Stimulated activated CD8-positive, alpha-beta memory T cell treated with anti-CD3 and anti-CD28 coated beads, Interleukin-7, amount 100 ng/mL, for 4 hours (primary cell): ENCODE measurements around the gene CLINT1.

ENCODE experiments used
- DNase-seq, 2 donors: peaks; one replicate each; pipeline ENCODE4 v3.0.0-alpha.2; 2020; ENCODE audit warnings: low read depth in 2 of 2

CLINT1 gene

GRCh38 chr5:157820593-157821252 lies 38.2 kb downstream of the CLINT1 start:
- DNase-seq = no peak

DNA sequence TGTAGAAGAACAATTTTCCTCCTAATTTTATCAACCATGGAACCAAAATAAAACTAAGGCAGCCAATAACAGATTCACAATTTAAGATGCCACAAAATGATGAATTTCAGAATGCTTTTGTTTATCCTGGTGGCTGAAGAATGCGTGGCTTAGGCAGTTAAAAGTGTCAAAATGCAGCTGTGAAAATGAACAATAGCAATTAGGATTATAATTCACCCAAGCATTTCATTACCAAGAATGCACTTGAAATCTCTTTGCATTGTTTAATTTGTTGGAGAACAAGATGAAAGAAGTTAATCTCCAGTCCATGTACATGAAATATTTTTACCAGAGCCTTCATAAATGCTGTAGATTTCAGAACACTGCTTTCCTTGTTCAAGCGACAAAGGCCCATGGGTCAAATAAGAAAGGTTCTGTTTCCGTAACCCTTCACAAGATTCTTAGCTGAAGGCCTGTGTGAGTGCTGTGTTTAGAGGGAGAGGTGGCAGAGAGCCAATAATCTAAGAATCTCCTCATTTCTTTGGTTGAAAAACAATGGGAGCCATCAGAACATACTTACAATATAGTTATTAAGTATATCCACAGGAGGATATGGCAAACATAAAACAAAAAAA lies 39.3 kb downstream of the CLINT1 start:
- DNase-seq = no peak

DNA sequence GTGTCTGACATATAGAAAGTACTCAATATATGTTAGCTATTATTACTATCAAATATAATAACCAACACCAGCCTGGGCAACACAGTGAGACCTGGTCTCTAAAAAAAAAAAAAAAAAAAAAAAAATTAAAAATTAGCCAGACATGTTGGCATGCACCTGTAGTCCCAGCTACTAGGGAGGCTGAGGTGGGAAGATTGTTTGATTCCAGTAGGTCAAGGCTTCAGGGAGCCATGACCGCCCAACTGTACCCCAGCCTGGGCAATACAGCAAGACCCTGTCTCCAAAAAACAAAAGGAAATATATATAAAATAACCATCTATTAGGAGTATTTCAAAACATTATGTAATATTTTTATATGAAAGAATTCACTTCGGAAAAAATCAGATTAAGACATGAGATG lies 40.6 kb downstream of the CLINT1 start:
- no peak for DNase-seq

GRCh38 chr5:157817928-157818327 lies 41.0 kb downstream of the CLINT1 start:
- no peak for DNase-seq

- DNase-seq = no peak
Observed at GRCh38 chr5:157817387-157817702, 41.6 kb downstream of the CLINT1 start.

DNA sequence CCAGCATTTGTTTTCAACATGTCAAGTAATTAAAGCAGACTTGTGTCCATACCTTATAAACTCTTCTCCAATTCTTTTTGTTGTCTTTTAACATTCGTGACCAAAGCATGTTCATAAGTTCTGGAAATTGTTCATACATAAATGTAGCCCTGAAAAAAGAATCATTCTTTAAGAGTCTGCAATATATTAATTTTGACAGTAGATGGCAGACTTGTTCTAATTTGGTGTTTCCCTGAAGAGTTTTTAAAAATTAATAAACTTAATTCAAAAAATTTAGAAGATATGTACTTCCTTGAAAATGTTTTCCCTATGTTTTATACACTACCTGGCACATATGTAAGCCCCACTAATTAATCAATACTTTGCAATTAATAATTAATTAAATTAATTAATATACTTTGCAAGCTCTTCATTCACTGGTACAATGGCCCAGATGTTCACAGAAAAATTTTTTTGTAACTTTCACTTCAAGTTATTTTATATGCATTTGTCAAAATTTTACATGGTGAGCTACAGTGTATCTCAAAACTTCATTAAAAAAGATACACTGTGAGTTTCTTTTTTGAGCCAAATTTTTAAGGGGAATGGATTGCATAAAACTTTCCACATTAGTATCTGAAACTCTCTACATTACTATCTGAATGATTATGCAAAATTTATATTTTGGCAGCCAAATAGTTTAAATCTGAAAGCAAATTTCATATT lies 42.1 kb downstream of the CLINT1 start:
- DNase-seq = no peak

- DNase-seq = no peak
Observed at GRCh38 chr5:157812086-157812485, 46.9 kb downstream of the CLINT1 start.

DNA sequence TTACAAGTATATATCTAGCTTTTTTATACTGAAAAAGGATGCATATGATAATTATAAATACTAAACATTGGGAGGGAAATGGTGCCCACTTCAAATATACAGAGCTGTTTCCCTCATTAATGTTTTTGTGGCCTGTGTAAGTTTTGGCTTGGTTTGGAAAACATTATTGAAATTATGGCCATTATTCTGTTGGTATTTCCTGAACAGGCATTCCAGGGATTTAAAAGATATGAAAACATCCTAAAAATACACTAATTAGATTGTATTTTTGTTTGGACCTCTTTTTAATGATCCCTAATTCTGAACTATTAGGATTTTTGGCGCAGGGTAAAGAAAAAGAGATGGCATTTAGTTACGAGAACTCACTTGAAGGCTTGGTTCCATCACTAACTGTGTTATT lies 50.9 kb downstream of the CLINT1 start:
- DNase-seq = no peak

DNA sequence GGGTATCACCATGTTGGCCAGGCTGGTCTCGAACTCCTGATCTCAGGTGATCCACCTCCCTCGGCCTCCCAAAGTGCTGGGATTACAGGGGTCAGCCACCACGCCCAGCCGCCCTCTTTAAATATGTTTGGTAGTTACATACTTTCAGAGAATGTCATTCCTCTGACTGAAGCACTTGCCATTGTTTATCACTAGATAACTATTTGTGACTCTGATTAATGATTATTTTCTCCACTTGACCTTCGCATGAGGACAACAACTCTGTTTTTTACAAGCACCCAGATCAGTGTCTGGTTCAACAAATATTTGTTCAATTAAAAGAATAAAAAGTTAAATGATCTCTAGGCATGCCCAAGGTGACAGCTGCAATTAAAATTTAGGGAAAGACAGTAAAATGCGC lies 56.2 kb downstream of the CLINT1 start:
- no peak for DNase-seq

DNA sequence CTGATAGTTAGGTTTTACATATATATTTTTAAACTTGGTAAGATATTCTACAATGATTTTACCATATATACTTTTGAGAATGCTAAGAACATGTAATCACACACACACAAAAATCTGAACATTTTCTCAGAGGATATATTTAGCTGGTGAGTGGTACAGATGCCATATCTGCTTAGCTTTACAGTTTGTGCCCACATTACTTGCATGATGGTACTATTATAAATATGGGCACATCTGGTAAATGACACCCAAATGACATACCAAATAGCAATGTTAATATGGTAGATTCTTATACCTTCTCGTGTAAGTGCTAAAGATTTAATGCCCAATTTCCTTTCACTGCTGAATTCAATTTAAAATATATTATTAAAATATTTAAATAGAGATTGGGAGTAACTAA lies 58.8 kb downstream of the CLINT1 start:
- no peak for DNase-seq

- DNase-seq = no peak
Observed at GRCh38 chr5:157799578-157799977, 59.4 kb downstream of the CLINT1 start.

- DNase-seq = no peak
Observed at GRCh38 chr5:157793301-157793700, 65.6 kb downstream of the CLINT1 start.

GRCh38 chr5:157785801-157786200 lies 73.1 kb downstream of the CLINT1 start:
- DNase-seq = no peak

DNA sequence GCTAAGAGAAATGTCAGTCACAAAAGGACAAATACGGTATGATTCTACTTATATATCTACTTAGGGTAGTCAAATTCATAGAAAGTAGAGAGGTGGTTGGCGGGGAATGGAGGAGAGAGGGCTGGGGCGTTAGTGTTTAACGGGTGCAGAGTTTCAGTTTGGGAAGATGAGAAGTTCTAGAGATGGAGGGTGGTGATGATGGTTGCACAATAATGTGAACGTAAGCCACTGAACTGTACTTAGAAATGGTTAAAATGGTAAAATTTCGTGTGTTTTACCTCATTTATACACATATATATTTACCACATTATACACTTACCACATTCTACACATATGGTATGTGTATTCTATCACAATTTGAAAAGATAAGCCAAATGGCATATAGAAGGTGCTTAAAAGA lies 79.7 kb downstream of the CLINT1 start:
- DNase-seq = no peak

- no peak for DNase-seq
Observed at GRCh38 chr5:157778121-157778805, 80.7 kb downstream of the CLINT1 start.

- DNase-seq = no peak
Observed at GRCh38 chr5:157772127-157772526, 86.8 kb downstream of the CLINT1 start.

DNA sequence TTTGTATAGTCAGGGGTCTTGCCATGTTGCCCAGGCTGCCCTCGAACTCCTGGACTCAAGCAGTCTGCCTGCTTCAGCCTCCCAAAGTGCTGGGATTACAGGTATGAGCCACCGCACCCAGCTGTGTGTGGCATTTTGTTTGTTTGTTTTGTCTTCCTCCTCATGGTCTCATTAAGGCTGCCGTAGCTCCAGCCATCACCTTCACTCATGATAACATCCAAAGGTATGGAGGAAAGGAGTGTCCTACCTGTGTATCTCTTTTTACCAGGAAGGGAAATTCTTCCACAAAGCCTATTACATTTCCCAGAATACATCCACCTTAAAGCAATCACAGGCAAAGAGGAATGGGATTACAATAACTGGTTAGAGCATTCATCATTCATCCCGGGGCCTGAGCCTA lies 88.3 kb downstream of the CLINT1 start:
- no peak for DNase-seq

GRCh38 chr5:157767689-157768088 lies 91.3 kb downstream of the CLINT1 start:
- no peak for DNase-seq

GRCh38 chr5:157766902-157767301 lies 92.0 kb downstream of the CLINT1 start:
- DNase-seq = no peak

DNA sequence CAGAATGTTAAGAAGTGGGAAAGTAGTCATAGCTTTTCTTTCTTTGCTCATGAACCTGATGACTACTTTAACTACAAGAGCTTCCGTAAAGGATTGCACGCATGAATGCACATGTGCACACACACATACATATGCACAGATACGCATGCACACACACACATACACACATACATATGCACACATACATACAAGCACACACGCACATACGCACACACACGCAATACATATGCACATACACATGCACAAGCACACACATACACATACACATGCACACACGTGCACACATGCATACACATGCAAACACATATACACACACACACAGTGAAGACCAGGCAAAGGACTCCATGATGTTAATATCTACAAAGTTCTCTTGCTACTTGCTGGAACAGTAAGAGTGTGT lies 92.5 kb downstream of the CLINT1 start:
- DNase-seq = no peak

GRCh38 chr5:157764531-157764930 lies 94.4 kb downstream of the CLINT1 start:
- DNase-seq = no peak

DNA sequence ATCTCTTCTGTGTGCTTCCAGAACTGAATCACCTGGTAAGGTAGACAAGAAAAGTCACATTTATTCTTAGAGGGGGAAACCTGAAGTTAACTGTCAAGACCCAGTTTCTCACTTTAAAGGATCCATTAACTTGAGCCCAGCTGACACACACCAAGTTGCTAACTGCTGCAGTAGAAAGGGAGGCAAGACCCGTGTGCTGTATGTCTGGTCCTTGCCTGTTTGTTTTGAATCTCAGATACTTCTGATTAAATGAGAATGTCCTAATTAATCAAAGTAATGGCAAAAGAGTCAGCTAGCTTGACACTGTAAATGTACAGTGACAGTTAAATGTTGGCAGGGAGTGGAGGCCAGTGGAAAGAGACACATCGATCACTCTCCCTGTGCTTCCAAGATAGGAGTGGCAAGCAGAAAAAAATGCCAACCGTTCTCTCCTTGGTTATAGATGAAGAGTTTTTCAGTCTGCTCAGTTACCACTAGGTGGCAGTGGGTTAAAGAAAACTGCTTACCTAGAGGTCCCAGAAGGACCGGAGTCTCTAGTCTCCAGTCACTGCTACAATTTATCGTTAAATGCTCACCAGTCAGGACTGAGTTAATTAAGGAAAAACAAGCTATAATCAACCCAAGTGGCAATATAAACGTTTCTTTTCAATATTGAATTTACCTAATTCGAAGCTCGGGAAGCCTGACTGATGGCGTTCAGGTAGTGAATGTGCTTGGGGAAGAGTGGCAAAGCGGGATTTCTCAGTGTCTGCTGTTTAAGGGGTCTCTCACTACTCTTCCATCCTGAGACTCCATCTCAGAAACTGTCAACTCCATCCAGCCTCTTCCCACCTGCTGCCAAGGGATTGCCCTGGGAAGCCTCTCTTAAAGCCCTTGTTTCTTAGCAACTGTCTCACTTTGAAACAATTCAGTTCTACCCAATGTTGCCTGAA lies 97.0 kb downstream of the CLINT1 start:
- DNase-seq = no peak
